ENCODE data around the gene PRR19. TPM values are rescaled to one million over a fixed set of nuclear protein-coding genes. Genes with fewer than 3 reads are reported as not detected.
A peak's percentile ranks its signal among the peaks of the same experiment; 100 is the strongest.

Gene PRR19
- total and polyA plus RNA-seq, 10 of the 15 experiments (the other 5 are each of a cell fraction or from before 2014, with no cell fraction given): 0.09 to 1.7 (median 0.73) TPM; not detected in 1

- ATAC-seq (peak; percentile 90), FAIRE-seq (no peak), DNase-seq (ENCODE audit: low read depth, low spot score) (no peak)
- ChIA-PET CTCF (no interaction called here), POLR2A (no interaction called here), SMC1A (ENCODE audit: uncharacterized antibody, unreplicated experiment) (no interaction called here), RAD21 (ENCODE audit: unreplicated experiment) (no interaction called here)
- H3K4me2 ChIP-seq (ENCODE audit: control insufficient read depth, insufficient read depth): no peak overlapping the region
- H4K20me1 ChIP-seq (ENCODE audit: control insufficient read depth, insufficient read depth): no peaks in the 10 kb centered on the region
- intact Hi-C loops (cut with micrococcal nuclease; ENCODE audit: unreplicated experiment) (no loop called here), in situ Hi-C loops (cut with MboI) (no loop called here)
- TF ChIP-seq CTCF (IDR thresholded peaks at IDR 0.05 in 2 of 3, conservative IDR thresholded peaks at IDR 0.05 in 1 of 3; ENCODE audit: control insufficient read depth in 2 of 3, extremely low read depth in 1 of 3, insufficient read depth in 1 of 3, low read depth in 3 of 3, low read length in 3 of 3): peak; percentile 49 to 73 (median 63)
- TF ChIP-seq RAD21 (IDR thresholded peaks at IDR 0.05; ENCODE audit: insufficient read depth, low read depth, low read length): peak; percentile 35
- TF ChIP-seq SMARCA5 (IDR thresholded peaks at IDR 0.05): 0 out of 2 replicates have a peak, but pooled peaks have one; percentile 35
- TF ChIP-seq CBX3 (IDR thresholded peaks at IDR 0.05; ENCODE audit: borderline replicate concordance, low read depth): no peak
- no peak for TF ChIP-seq HDGF (IDR thresholded peaks at IDR 0.05)
- TF ChIP-seq SMC3 (IDR thresholded peaks at IDR 0.05; ENCODE audit: borderline replicate concordance, low read length): peak; percentile 39; the same call in 1 of the 2 replicates
- 0 out of 2 replicates have a peak, but pooled peaks have one; percentile 42 for TF ChIP-seq POLR2A (IDR thresholded peaks at IDR 0.05; ENCODE audit: low read depth, low read length)
- TF ChIP-seq YY1 (IDR thresholded peaks at IDR 0.05; ENCODE audit: low read depth, low read length): 0 out of 2 replicates have a peak, but pooled peaks have one; percentile 29
- TF ChIP-seq MTA2 (IDR thresholded peaks at IDR 0.05; ENCODE audit: low read depth): no peak
- peak; percentile 9; the same call in 1 of the 2 replicates for TF ChIP-seq RUNX3 (IDR thresholded peaks at IDR 0.05; ENCODE audit: low read length)
- H2AFZ ChIP-seq (ENCODE audit: control insufficient read depth, low read depth, low read length): no peak overlapping the region
- no TSS peak for BruUV-seq (replicated peaks)
- no peaks in the 10 kb centered on the region for H3K27me3 ChIP-seq (replicated peaks in 1 of 2; ENCODE audit: control insufficient read depth in 2 of 2, insufficient read depth in 2 of 2, low read length in 1 of 2)
- no peak overlapping the region for H3K27ac ChIP-seq (ENCODE audit: control insufficient read depth, insufficient read depth)
- peaks cover 6% of the 10 kb centered on the region for H3K4me1 ChIP-seq (ENCODE audit: control insufficient read depth, insufficient read depth, low read length)
- no peaks in the 10 kb centered on the region for H3K9me3 ChIP-seq (replicated peaks; ENCODE audit: control insufficient read depth, insufficient read depth, low read length)
- H3K79me2 ChIP-seq (ENCODE audit: control insufficient read depth, insufficient read depth, low read length): peaks cover 5% of the 10 kb centered on the region
- 69% methylated on average over 31 of the region's 31 CpGs for WGBS (ENCODE audit: insufficient coverage, insufficient replicate concordance, low lambda C conversion rate, missing lambda C conversion rate)
- peaks cover 22 to 33% of the 10 kb centered on the region in 2 experiments for H3K36me3 ChIP-seq (ENCODE audit: control insufficient read depth in 2 of 2, insufficient read depth in 2 of 2, low read length in 1 of 2)
- H3K4me3 ChIP-seq: no peak overlapping the region
- H3K9ac ChIP-seq (ENCODE audit: control insufficient read depth, insufficient read depth, low read length): no peak overlapping the region
Measured at GRCh38 chr19:42290523-42291434, 11.2 kb upstream of the PRR19 start.

All from GM12878 (cell line).